Colon (tissue), 2 donors: ENCODE data around the gene CBX4.

Experiments
- FAIRE-seq: peaks from 2 replicates; lab custom pipeline; 2012; peaks lifted over from hg19 to GRCh38; lab: Jason Lieb, UNC
- donor health status: control.
- donor health status: control.

CBX4 gene

DNA sequence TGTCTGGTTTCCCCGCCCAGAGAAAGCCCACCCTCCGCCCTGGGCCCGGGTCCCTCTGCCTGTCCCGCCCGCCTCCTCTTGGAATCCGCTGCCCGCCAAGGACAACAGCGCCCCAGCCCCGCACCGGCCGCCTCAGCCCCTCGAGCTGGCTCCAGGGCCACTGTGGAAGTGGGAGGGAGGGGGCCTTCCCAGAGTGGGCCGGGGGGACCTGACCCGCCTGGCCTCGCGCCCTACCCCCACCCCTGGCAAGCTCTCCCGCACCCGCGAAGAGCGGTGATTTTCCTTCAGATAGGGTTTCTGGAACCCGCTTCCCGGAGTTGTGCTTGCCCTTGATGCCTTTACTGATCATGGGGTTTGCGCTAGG, 40.1 kb downstream of the CBX4 start:
- FAIRE-seq = no peak

DNA sequence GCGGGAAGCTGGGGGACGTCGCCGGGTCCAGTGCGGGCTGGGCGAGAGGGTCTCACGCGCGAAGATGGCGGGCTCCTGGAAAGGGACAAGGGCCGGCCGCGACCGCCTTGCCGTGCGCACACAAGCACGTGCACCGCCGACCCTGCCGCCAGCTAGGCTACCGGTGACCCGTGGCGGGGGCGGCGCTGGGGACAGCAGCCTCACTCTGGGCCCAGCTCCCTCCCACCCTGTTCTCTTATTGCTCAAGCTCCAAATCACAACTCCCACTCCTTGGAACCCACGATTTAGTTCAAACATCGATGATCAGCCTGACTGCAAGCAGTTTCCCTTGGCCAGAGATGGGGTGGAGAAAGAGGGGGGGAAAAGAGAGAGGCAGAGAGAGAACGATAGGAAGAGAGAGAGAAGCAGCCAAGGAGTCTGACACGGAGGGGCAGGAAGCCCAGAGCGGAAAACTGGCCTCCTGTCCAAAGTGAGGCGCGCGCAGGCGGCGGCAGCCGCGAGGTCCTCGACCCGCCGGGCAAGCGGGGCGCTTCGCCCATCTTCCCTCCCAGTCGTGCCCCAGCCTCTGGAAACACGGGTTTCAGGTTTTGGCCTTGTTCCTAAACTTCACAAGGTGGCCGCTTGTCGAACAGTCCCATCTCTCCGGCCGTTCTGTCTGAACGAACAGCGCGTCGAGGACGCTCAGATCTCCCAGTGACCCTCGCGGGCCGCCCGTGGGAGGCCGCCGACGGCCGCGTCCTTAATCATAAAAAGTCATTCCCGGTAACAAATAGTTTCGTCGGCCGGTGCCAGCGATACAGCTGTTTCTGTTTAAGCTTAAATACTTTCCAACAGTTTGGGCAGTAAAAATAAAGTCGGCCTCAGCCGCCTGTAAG, 40.7 kb downstream of the CBX4 start:
- no peak for FAIRE-seq

DNA sequence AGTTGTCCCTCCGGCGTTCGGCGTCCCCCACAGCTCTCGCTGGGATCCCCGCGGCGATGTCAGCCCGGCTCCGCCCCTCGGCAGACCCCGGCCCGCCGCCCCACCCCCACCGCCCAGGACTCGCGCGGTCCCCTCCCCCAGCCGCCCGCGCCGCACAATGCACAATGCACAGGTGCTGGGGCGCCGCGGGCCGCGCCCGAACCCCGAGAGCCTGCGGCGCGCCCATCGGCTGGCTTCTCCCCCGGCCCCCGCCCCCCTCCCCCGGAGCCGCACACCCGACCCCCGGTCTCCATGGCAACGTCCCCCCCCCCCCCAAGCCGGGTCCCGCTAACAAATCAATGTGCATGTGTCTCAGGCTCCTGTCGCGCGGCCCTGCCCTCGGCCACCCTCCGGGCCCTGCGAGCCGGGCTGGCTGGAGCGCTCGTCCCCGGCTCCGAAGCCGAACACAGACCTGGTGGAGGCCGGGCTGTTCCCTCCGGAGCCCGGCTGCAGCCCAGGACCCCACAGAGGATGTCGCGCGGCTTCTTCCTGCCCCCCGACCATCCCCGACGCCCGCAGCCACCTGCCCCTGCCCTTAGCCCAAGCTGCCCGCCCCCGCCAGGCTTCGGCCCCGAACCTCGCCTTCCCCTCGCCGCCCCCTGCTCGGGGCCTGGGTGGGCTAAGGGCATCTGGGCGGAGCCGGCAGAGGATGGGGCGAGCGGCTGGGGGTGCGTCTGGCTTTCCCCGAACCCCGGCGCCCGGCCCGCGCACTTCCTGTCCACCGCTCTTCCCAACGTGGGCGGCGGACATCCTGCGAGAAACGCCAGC, 41.5 kb downstream of the CBX4 start:
- FAIRE-seq = no peak

DNA sequence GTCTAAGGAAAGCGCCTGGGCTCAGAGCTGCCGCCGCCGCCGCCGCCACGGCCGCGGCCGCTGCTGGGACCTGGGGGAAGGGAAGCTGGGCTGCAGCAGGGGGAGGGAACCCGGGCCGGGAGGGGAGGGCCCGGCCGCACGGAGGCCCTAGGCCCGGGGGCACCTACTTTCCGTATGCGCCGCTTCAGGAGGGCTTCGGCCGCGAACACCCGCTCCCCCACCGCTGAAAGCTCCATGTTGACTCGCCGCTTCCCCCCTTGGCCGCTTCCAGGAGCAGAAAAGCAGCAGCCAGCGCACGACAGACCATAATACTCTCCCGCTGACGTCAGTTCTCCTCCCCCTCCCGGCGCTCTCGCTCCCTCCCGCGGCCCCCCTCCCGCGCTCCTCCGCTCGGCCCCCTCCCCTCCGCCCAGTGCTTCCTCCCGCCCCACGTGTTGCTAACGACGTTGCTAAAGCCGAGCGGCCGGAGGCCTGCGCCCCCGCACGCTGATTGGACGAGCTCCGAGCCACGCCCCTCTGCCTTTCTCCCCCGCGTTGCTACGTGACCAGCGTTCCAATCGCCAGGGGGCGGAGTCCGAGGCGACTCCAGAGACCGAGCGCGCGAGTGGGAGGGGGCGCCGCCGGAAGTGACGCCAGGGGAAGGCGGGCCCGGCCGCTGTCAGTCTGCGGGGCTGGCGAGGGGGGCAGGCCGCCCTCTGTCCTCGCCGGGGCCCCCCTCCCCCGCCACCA, 42.3 kb downstream of the CBX4 start, which contains the start of gene CBX8:
Gene CBX8 (minus strand): TSS at position 315 of the 729 bp plus-strand sequence. CDS start 79 bp downstream, at position 236.
- no peak for FAIRE-seq

DNA sequence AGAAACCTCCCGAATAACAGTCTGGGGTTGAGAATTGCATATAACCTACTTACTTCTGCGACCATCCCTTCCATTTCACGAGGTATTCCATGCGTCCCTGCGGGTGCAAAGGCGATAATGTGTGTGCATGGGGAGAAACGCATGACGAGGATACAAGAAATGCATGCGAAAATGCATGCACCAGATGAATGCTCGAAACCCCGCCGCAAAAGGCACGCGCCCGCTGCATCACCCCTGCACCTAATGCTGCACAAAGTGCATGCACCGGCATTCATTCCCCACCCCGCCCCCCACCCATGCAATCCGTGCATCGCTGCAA, 42.8 kb downstream of the CBX4 start:
- FAIRE-seq = no peak

DNA sequence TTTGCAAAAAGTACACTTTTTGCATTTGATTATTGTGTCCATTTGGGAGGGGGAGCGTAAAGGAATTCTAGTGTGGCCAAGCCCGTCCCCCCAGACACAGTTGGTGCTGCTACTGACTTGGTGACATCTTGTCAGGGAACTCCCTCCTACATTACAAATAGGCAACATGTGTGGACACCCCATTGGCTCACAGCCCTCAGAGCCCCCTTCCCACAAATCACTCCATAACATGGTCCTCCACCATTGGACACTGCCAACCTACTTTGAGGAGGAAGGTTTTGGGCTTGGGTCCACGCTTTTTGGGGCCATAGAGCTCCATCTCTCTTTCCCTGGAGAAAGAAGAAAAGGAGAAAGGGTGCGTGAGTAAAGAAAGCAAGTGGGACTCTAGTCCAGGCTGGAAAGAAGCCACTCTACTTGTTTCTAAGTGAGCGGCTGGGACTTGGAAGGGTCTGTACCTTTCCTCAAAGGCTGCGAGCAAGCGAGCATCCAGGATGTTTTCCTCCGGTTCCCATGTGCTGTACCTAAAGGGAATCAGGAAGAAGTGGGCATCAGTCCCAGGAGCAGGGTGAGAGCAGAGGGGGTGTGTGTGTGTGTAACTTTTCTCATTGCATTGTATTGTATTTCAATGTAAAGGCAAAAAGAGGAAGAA, 43.3 kb downstream of the CBX4 start:
- no peak for FAIRE-seq

DNA sequence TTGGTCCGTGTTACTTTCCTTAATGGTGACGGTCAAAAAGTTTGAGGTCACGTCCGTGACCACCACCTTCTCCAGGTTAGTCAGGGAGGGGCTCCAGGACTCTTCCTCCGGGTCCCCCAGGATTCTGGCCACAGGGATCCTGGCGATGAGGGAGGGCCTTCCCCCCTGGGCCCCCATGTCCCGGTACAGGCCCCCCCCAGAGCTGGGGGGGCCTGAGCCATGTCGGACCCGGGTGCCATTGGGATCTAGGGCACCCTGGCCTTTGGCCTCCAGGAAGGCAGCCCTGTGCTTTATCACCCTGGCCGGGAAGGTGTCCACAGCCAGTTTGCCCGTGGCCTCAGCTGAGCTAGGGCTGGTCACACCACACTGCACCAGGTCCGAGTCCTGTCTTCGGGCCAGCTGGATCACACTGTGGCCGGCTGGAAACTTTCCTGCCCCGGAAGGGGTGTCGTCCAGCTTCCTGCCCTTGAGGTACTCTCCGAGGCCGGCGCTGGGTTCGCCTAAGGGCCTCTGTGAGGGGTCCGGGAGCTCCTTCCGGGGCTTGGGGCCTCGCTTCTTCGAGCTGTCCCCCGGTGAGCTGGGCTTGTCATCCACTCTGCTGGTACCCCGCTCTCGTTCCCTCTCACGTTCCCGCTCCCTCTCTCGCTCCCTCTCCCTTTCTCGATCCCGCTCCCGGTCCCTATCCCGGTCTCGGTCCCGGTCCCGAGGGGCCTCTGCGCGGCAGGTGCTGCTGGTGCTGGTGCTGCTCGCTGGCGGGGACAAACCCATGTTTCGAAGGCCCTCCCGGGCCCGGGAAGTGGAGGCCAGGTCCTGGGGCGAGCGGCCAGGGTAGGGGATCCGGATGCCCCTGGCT, 44.4 kb downstream of the CBX4 start:
- no peak for FAIRE-seq

DNA sequence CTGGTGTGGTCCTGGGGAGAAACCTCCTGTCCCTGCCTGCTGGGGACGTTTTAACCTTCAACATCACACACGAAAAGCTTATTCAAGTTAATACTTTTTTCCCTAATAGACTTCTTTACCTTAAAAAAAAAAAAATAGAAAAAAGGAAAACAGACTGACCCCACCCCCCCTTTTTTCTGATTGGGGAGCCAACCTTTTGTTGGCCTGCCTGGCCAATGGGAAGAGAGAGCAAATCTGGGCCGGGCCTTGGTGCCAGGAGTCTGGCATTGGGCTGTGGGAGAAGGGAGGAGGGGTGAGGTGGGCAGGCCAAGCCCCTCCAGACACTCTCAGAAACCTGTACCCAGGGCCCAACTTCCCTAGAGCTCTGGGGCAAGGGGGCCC, 45.3 kb downstream of the CBX4 start:
- FAIRE-seq = no peak

DNA sequence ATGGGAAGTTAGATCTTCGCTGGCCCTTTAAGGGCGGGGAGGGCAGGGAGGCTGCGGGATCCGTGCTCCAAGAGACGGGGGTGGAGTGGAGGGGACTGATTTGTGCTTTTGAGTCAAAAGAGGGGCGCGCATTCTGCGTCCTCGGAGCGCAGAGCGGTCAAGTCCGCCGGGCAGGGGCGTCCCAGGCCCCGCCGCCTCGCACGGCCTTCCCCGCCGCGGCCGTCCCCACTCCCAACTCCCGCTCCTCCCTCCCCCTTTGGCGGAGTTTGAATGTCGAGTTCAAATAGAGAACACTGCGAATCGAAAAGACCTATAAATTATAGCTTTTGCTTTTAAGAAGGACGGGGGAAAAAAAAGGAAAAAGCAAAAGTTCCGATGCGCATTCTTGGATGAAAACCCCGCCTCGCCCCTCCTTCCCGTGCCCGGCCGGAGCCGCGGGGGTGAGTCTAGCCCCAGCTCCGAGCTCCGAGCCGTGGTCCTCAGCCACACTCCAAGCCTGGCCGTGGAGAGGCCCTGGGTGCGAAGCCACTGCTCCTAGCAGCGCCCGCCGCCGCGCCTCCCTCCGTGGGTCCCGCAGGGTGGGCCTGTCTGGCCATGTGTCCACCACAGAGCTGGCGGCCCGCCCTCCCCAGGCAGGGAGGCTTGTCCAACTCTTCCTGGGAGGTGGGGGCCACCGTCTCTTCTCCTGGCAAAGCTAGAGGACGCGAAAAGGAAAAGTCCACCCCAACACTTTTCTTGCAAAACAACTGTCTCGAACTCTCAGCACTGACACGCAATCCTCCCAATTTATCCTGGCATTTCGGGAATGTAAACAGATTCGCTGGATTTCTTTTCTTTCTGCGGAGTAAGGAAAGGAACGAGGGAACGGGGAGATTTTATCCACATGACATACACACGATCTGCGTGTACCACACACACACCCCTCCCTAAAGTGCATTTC, 46.0 kb downstream of the CBX4 start:
- FAIRE-seq = no peak

DNA sequence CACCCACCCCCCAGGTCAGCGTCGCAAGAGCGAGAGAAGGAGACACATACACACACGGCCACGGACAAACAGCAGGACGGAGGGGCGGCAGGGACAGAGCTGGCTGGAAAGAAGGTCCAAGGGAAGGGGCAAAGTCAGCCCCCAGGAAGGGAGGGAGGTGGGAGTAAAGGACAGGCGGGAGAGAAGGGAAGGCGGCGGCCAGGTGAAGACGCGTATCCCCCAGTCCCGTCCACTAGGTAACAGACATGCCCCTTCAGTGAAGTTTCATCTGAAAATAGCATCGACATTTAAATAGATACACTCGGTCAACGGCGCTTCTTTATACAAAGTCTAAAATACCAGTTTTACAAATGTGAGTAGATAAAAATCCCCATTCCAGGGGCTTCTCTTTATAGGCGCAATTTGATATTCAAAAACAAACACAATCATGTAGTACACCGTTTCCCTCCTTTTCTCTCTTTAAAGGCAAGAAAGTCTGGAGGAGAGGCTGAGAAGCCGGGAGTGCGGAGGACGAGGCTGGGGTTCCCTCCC, 46.8 kb downstream of the CBX4 start:
- no peak for FAIRE-seq

DNA sequence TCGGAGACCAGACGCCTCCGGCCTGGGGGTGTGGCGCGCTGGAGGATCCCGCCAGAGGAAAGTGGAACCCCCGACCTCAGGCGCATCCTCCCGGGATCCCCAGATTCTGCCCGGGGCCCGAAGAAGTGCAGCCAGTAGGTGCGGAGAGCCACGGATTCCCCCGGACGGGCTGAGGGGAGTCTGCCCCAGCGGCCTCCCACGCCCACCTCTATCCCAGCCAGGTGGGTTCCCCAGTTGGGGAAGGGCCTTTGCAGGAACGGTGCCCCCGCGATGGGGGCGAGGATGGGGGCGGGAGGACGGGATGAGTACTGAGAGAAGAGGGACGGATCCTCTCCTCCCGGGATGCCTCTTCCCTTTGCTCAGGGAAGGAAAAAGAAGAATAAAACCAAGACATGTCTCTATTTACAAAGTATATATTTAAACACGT, 47.5 kb downstream of the CBX4 start:
- FAIRE-seq = no peak

DNA sequence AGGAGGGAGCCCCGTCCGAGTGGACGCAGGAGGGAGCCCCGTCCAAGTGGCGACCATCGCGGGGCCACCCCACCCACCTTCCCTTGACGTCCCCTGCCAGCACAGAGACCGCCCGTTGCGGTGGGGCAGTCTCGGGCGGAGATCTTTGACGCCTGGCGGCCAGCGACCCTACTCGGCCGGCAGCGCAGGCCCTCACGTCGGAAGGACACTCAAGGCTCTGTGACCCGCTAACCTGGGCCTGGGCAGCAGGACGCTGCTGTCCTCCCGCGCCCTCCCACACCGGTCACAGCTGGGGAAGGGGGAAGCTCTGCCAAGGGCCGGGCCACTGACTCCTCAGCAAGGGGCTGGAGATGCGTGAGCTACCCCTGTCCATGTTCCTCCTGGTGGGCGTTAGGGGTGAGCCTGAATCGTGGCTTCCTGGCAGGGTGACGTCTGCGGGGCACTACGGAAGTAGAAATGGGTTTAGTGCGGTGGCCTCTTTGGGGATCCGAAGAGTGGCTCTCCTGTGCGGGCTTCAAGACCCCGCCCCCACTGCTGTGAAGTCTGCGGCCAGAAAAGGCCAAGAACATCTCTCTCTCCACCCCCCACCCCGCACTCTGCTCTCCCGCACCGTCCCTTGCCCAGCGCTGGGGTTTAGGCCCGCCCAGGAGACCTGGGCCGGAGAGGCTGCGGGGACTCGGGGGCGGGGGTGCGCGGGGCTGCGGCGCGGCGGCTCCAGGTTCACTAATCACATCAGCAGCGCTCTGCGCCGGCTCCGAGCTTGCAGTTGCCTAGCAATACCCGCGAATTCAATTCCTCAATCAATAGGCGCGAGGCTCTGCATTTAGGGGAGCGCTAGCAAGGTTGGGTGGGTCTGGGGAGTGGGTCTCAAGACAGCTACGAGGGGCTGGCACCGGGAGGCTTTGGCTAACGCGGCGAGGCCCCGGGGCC, 48.2 kb downstream of the CBX4 start:
- FAIRE-seq = no peak

DNA sequence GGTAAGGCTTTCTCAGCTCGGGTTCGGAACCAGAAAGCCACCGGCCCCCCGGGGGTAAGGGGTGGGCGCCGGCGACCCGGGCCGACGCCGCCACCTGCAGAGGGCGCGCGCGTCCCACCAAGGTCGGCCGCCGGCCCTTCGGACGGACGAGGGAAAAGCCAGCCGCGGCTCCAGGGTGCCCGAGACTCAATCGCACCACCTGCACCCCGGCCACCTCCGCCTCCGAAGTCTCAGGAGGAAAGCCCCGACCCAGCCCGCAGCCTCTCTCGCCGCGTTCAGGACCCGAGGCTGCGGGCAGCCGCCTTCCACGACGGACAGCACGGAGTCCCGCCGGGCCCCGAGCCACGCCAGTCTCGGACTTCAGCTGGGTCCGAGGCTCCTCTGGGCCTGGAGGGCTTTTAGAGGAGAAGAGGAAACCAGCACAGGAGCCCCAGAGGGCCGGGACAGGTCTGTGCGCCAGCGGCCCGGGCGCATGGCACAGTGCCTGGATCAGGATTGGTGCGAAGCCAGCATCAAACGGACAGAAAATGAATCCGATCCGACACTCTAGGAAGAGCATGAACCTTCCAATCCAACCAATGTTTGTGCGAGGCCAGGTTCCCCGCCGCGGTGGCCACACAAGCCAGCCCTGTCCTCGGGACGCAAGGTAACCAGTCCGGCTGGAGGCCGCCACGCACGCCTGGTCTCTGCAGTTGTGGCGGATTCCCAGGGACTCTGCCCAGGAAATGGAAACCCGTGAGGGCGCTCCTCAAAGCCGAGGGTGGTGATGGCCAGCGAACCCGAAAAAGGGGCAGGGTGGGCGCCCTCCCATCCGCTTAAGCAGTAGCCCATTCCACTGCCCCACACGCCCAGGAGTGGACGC, 49.1 kb downstream of the CBX4 start:
- no peak for FAIRE-seq

DNA sequence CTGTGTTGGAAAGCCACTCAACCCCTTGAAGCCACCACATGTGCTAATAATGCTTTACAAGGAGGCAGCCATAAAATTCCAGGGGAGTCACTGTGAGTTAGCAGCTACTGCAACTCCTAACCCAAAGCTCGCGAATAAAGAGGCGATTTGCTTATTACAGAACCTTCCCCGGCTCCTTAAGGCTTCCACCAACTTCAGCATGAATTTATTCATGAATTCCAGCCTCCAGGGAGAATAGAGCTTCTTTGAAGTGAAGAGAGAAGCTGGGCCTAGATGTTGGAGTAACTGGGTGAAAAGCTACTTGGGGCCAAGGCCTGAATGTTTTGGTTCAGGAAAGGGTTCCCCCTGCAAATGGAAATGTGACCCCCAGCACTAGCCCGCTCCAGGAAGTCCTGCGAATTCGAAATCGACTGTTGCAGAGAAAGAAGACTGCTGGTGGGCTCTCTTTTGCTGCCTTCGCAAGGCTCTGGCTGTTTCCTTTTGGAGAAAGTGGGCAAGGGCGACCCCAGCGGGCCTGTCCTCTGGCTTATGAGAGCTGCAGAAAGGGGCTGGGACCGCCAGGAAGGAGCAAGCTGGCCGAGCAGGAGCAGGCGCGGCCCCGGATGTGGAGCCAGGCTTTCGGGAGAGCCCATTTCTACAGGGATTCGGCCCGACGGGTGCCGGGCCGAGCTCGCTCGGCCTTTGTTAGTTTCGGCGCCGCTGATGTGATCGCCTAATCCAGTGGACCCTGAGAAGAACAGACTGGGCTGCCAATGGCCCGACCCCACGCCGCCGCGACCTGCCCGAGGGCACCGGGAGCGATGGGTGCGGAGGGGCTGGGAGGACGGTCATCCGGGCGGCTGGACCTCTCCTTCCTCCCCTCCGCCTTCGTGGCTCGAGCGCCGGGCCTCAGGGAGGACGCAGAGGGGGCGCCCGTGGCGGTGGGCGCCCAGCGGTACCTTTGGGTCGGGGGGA, 50.0 kb downstream of the CBX4 start:
- FAIRE-seq = no peak

DNA sequence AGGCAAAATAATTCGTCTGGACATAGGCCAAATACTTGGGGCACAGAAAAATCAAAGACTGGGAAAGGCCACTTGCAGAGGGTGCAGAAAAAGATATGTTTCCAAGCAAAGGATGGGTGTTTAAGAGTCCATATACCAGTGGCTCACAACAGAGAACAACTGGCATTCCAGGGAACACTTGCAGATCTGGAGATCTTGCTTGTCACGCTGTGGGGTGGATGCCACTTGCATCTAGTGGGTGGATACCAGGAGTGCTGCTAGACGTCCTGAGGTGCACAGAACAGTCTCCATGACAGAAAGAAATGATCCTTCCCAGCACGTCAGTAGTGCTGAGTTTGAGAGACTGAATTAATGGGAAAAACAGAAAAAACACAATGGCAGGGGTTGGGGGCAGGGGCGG, 50.8 kb downstream of the CBX4 start:
- no peak for FAIRE-seq

DNA sequence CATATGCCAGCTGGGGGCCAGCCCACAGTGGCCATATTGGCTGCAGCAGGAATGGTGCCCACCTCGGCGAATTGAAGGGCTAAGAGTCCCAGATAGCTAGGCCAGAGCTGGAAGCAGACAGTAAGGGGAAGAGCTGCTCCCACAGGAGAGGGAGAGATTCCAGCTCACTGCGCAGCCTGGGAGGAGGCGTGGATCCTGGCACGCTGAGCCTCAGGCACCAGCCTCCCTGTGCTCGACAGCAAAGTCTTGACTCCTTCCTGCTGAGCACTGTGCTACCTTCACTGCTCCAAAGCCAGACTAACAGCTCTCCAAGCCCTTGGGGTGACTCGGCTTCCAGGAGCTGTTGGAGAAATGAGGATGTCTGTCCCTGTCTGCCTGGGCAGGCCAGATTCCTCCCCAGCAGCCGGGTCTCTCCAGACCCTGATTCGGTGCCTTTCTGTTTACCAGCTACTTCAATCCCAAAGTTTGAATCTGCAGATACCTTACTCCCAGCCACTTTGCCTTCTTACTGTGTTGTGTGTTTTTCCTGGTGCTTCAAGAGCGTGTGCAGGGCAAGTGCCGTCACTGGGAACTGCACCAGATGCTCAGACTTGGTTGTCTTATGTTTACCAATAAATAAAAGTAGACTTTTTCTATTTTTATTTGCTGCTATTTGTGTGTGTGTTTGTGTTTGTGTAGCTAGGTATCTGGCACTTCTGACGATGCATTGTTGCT, 52.2 kb downstream of the CBX4 start:
- FAIRE-seq = no peak
